NOMO-1 treated with dmso at 0.1 percent for 144 hours (cell line): ENCODE measurements around the gene IGF1R.

Experiments used
- DNase-seq: peaks from one replicate; lab custom pipeline; 2025; ENCODE audit not compliant: unreplicated experiment; lab: John Stamatoyannopoulos, UW

The IGF1R gene

GRCh38 chr15:98876451-98877369 is 228.4 kb downstream of the IGF1R start:
- DNase-seq, result no peak

GRCh38 chr15:98878172-98878571 is 229.8 kb downstream of the IGF1R start:
- no peak for DNase-seq

GRCh38 chr15:98878862-98879261 is 230.5 kb downstream of the IGF1R start:
- no peak for DNase-seq

- peak; percentile 15 for DNase-seq
Observed at GRCh38 chr15:98881526-98882520, 233.5 kb downstream of the IGF1R start.

- no peak for DNase-seq
Observed at GRCh38 chr15:98883478-98883877, 235.1 kb downstream of the IGF1R start.

GRCh38 chr15:98884894-98885293 is 236.6 kb downstream of the IGF1R start:
- no peak for DNase-seq

GRCh38 chr15:98887976-98888375 is 239.6 kb downstream of the IGF1R start:
- no peak for DNase-seq

GRCh38 chr15:98888820-98889479 is 240.6 kb downstream of the IGF1R start:
- DNase-seq, result no peak

GRCh38 chr15:98889930-98890695 is 241.8 kb downstream of the IGF1R start:
- no peak for DNase-seq

GRCh38 chr15:98891301-98891700 is 243.0 kb downstream of the IGF1R start:
- no peak for DNase-seq

- no peak for DNase-seq
Observed at GRCh38 chr15:98893401-98893800, 245.1 kb downstream of the IGF1R start.

GRCh38 chr15:98894312-98894711 is 246.0 kb downstream of the IGF1R start:
- DNase-seq, result no peak

GRCh38 chr15:98896002-98896721 is 247.8 kb downstream of the IGF1R start:
- no peak for DNase-seq

- DNase-seq, result no peak
Observed at GRCh38 chr15:98896802-98897732, 248.7 kb downstream of the IGF1R start.

- no peak for DNase-seq
Observed at GRCh38 chr15:98898122-98898521, 249.8 kb downstream of the IGF1R start.

GRCh38 chr15:98899272-98900021 is 251.1 kb downstream of the IGF1R start:
- peak; percentile 76 for DNase-seq

GRCh38 chr15:98900356-98900755 is 252.0 kb downstream of the IGF1R start:
- DNase-seq, result no peak
